Cardiac muscle cell (in vitro differentiated cells and primary cell): ENCODE data around the gene OR7G3. TPM values are rescaled to one million over a fixed set of nuclear protein-coding genes. Genes with fewer than 3 reads are reported as not detected.

Experiments
- DNase-seq, 2 donors: peaks; one replicate each; pipeline versions ENCODE4 v3.0.0 to v3.0.0-alpha.2; 2010 to 2017; ENCODE audit warnings: low read depth in 1 of 2, low spot score in 1 of 2
- H3K27ac ChIP-seq: fragments of 200-600 bp; sonication (generic); 2 replicates; pipeline ENCODE4 v1.5.1; 2016
- H3K27me3 ChIP-seq: fragments of 200-600 bp; sonication (generic); 2 replicates; pipeline ENCODE4 v1.6.0; 2016; ENCODE audit warnings: control low read depth
- H3K36me3 ChIP-seq: fragments of 200-600 bp; sonication (generic); 2 replicates; pipeline ENCODE4 v1.5.1; 2016; ENCODE audit warnings: control low read depth
- H3K4me1 ChIP-seq: fragments of 200-600 bp; sonication (generic); 2 replicates; pipeline ENCODE4 v1.8.1; 2017; ENCODE audit warnings: low read depth, mild to moderate bottlenecking, mixed run types
- H3K4me3 ChIP-seq: fragments of 200-600 bp; sonication (generic); 2 replicates; pipeline ENCODE4 v1.5.1; 2016; ENCODE audit warnings: mild to moderate bottlenecking
- H3K9me3 ChIP-seq: fragments of 200-600 bp; sonication (generic); 2 replicates; pipeline ENCODE4 v1.5.1; 2017; ENCODE audit warnings: low read depth, mild to moderate bottlenecking, control low read depth
- CTCF ChIP-seq: IDR thresholded peaks from 2 replicates; pipeline ENCODE4 v1.5.1; 2012; ENCODE audit warnings: low read depth, mild to moderate bottlenecking, low read length
- polyA plus RNA-seq: library from polyadenylated mRNA; unstranded; fragments of >200 nt; fragmentation: Nextera tagmentation; extraction: Ambion mirVana; gene quantifications from 2 replicates; pipeline ENCODE4 v1.2.1, GENCODE V29; 2016
- total RNA-seq: library from RNA; depleted of rRNA; stranded (reverse); fragments of >200 nt; gene quantifications from 2 replicates; pipeline ENCODE4 v1.2.3, GENCODE V29; 2016

OR7G3 gene
- total RNA-seq (not detected in 2 replicates), polyA plus RNA-seq (not detected in 2 replicates)

- H3K4me3 ChIP-seq, result no peak within 1 kb of the TSS
- TF ChIP-seq CTCF, result no peak
- no peak within 1 kb of the TSS for H3K27ac ChIP-seq
- H3K9me3 ChIP-seq, result no peaks in the 10 kb centered on the region
- no peaks in the 10 kb centered on the region for H3K27me3 ChIP-seq
- H3K36me3 ChIP-seq, result no peaks in the 10 kb centered on the region
- no peak for DNase-seq
- H3K4me1 ChIP-seq, result no peaks in the 10 kb centered on the region
Observed at GRCh38 chr19:9126900-9127405, at the start of gene OR7G3. Gene OR7G3 (minus strand): TSS chr19:9126950. CDS start chr19:9126950, 0 bp downstream.

- H3K9me3 ChIP-seq, result no peaks in the 10 kb centered on the region
- DNase-seq, result no peak
- TF ChIP-seq CTCF, result no peak
- no peaks in the 10 kb centered on the region for H3K36me3 ChIP-seq
- no peaks in the 10 kb centered on the region for H3K27me3 ChIP-seq
- no peak overlapping the region for H3K27ac ChIP-seq
- no peak overlapping the region for H3K4me3 ChIP-seq
- H3K4me1 ChIP-seq, result no peaks in the 10 kb centered on the region
Observed at GRCh38 chr19:9175326-9175725, 48.6 kb upstream of the OR7G3 start.

GRCh38 chr19:9171393-9171991 is 44.7 kb upstream of the OR7G3 start:
- TF ChIP-seq CTCF, result no peak
- Histone ChIP-seq H3K4me3 (no peak overlapping the region), H3K27ac (no peak overlapping the region), H3K27me3 (no peaks in the 10 kb centered on the region), H3K36me3 (no peaks in the 10 kb centered on the region), H3K4me1 (no peaks in the 10 kb centered on the region), H3K9me3 (no peaks in the 10 kb centered on the region)
- peak in 1 of 2 donors; percentile 9 for DNase-seq

GRCh38 chr19:9166846-9167245 is 40.1 kb upstream of the OR7G3 start:
- Histone ChIP-seq H3K4me1 (no peaks in the 10 kb centered on the region), H3K9me3 (no peaks in the 10 kb centered on the region), H3K27ac (no peak overlapping the region), H3K36me3 (peaks cover 14% of the 10 kb centered on the region), H3K27me3 (no peaks in the 10 kb centered on the region), H3K4me3 (no peak overlapping the region)
- no peak for DNase-seq
- TF ChIP-seq CTCF, result no peak

- H3K4me3 ChIP-seq, result no peak overlapping the region
- DNase-seq, result peak in 1 of 2 donors; percentile 9
- H3K27me3 ChIP-seq, result no peaks in the 10 kb centered on the region
- H3K27ac ChIP-seq, result no peak overlapping the region
- no peaks in the 10 kb centered on the region for H3K9me3 ChIP-seq
- TF ChIP-seq CTCF, result no peak
- H3K4me1 ChIP-seq, result no peaks in the 10 kb centered on the region
- H3K36me3 ChIP-seq, result peaks cover 29% of the 10 kb centered on the region
Observed at GRCh38 chr19:9165261-9165660, 38.5 kb upstream of the OR7G3 start.

GRCh38 chr19:9161427-9161826 is 34.7 kb upstream of the OR7G3 start:
- peaks cover 58% of the 10 kb centered on the region for H3K36me3 ChIP-seq
- H3K4me3 ChIP-seq, result no peak overlapping the region
- no peaks in the 10 kb centered on the region for H3K27me3 ChIP-seq
- peaks cover 4% of the 10 kb centered on the region for H3K9me3 ChIP-seq
- H3K4me1 ChIP-seq, result no peaks in the 10 kb centered on the region
- H3K27ac ChIP-seq, result no peak overlapping the region
- no peak for DNase-seq
- no peak for TF ChIP-seq CTCF
